Lower lobe of right lung (tissue), 2 donors: ENCODE results near the gene KRTAP5-10. TPM values are rescaled to one million over a fixed set of nuclear protein-coding genes. Genes with fewer than 3 reads are reported as not detected.
"Not testable (repeated sequence)": the region's sequence is repeated elsewhere in the genome, so short reads cannot be mapped to it uniquely, and the experiment has no call there.

Experiments used
- ATAC-seq, 2 donors: fragments of 200-7000 bp; cut with Tn5 transposase; one replicate each; pipeline ENCODE4 v1.9.1; 2020 to 2022; ENCODE audit warnings: mild to moderate bottlenecking in 2 of 2, moderate library complexity in 2 of 2
- DNase-seq: peaks from one replicate; pipeline ENCODE4 v3.0.0-alpha.2; 2020
- H3K27ac ChIP-seq: fragments of 200-600 bp; one replicate; pipeline ENCODE4 v1.8.0; 2022
- H3K27me3 ChIP-seq: fragments of 200-600 bp; one replicate; pipeline ENCODE4 v1.8.0; 2022; ENCODE audit warnings: low read depth
- H3K36me3 ChIP-seq: fragments of 200-600 bp; one replicate; pipeline ENCODE4 v1.8.0; 2022; ENCODE audit warnings: mild to moderate bottlenecking
- H3K4me1 ChIP-seq: fragments of 200-600 bp; one replicate; pipeline ENCODE4 v1.8.0; 2022
- H3K4me3 ChIP-seq: fragments of 200-600 bp; one replicate; pipeline ENCODE4 v1.8.0; 2022; ENCODE audit warnings: mild to moderate bottlenecking
- H3K9me3 ChIP-seq: fragments of 200-600 bp; one replicate; pipeline ENCODE4 v1.8.0; 2022
- intact Hi-C: fragments of 100-400 bp; cut with DNase I; formaldehyde crosslinking; loops from one replicate; pipeline ENCODE4 v1.11.0; 2022
- total RNA-seq: library from RNA; stranded (reverse); fragmentation: NEBNext Ultra II Directional; extraction: Animal tissue kit (Norgen Biotek cat#: 25700); gene quantifications from one replicate; pipeline ENCODE4 v1.2.1, GENCODE V29; 2021
- TF ChIP-seq, protein P1 (sequence below): fragments of 200-600 bp; IDR thresholded peaks from one replicate; pipeline ENCODE4 v1.8.0; 2022; ENCODE audit warnings: antibody characterized with exemption, mild to moderate bottlenecking
- donor health status: DM: no; HTN: yes; CAD: no; lungs with severe emphysema.

Gene KRTAP5-10
- total RNA-seq, 1 donor from 2014 or later = not detected

GRCh38 chr11:71538666-71538990 lies 26.7 kb upstream of the KRTAP5-10 start:
- TF ChIP-seq, protein P1, sequence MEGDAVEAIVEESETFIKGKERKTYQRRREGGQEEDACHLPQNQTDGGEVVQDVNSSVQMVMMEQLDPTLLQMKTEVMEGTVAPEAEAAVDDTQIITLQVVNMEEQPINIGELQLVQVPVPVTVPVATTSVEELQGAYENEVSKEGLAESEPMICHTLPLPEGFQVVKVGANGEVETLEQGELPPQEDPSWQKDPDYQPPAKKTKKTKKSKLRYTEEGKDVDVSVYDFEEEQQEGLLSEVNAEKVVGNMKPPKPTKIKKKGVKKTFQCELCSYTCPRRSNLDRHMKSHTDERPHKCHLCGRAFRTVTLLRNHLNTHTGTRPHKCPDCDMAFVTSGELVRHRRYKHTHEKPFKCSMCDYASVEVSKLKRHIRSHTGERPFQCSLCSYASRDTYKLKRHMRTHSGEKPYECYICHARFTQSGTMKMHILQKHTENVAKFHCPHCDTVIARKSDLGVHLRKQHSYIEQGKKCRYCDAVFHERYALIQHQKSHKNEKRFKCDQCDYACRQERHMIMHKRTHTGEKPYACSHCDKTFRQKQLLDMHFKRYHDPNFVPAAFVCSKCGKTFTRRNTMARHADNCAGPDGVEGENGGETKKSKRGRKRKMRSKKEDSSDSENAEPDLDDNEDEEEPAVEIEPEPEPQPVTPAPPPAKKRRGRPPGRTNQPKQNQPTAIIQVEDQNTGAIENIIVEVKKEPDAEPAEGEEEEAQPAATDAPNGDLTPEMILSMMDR = no peak
- no peak for ATAC-seq
- intact Hi-C loops = no loop called here

GRCh38 chr11:71539017-71539416 lies 26.3 kb upstream of the KRTAP5-10 start:
- TF ChIP-seq, protein P1 = no peak
- H3K4me1 ChIP-seq = no peaks in the 10 kb centered on the region
- DNase-seq = no peak
- no peaks in the 10 kb centered on the region for H3K9me3 ChIP-seq
- intact Hi-C loops = no loop called here
- no peaks in the 10 kb centered on the region for H3K36me3 ChIP-seq
- no peak overlapping the region for H3K27ac ChIP-seq
- no peaks in the 10 kb centered on the region for H3K27me3 ChIP-seq
- ATAC-seq = no peak
- H3K4me3 ChIP-seq = no peak overlapping the region

More at GRCh38 chr11:71538666-71538990, 26.7 kb upstream of the KRTAP5-10 start:
- Histone ChIP-seq H3K4me3 (no peak overlapping the region), H3K9me3 (no peaks in the 10 kb centered on the region), H3K36me3 (no peaks in the 10 kb centered on the region), H3K27me3 (no peaks in the 10 kb centered on the region), H3K27ac (no peak overlapping the region), H3K4me1 (no peaks in the 10 kb centered on the region)
- DNase-seq = no peak

DNA sequence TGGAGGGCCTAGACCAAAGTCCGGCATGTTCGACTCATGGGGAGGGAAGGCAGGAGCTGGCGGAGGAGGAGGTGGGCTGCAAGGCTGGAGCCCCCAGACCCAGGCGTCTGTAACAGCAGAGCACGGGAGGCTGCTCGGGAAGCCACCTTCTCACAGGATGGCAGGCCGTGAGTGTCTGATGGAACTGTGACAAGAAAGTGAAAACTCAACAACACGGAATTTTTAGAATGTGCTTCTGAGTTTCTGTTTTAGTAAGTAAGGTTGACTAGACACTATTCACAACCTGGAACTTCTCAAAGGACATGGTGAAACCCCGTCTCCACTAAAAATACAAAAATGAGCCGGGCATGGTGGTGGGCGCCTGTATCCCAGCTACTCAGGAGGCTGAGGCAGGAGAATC lies 25.4 kb upstream of the KRTAP5-10 start:
- H3K27ac ChIP-seq, H3K27me3 ChIP-seq, H3K9me3 ChIP-seq, H3K4me1 ChIP-seq, DNase-seq, intact Hi-C loops, H3K4me3 ChIP-seq, ATAC-seq, H3K36me3 ChIP-seq: not testable (repeated sequence)

GRCh38 chr11:71540521-71541304 lies 24.6 kb upstream of the KRTAP5-10 start:
- H3K9me3 ChIP-seq, H3K27ac ChIP-seq, ATAC-seq, DNase-seq, intact Hi-C loops, H3K4me3 ChIP-seq, H3K27me3 ChIP-seq, H3K36me3 ChIP-seq, H3K4me1 ChIP-seq: not testable (repeated sequence)

- Histone ChIP-seq H3K27ac (no peak overlapping the region), H3K4me1 (no peaks in the 10 kb centered on the region), H3K36me3 (no peaks in the 10 kb centered on the region), H3K27me3 (no peaks in the 10 kb centered on the region), H3K4me3 (no peak overlapping the region), H3K9me3 (no peaks in the 10 kb centered on the region)
- TF ChIP-seq, protein P1 = no peak
- DNase-seq (no peak), ATAC-seq (no peak)
- intact Hi-C loops = no loop called here
Observed at GRCh38 chr11:71542382-71542781, 23.0 kb upstream of the KRTAP5-10 start.

GRCh38 chr11:71542879-71543777 lies 22.2 kb upstream of the KRTAP5-10 start:
- H3K9me3 ChIP-seq = no peaks in the 10 kb centered on the region
- TF ChIP-seq, protein P1 = no peak
- H3K27me3 ChIP-seq = no peaks in the 10 kb centered on the region
- H3K4me1 ChIP-seq = no peaks in the 10 kb centered on the region
- no peak overlapping the region for H3K27ac ChIP-seq
- ATAC-seq (no peak), DNase-seq (no peak)
- no peaks in the 10 kb centered on the region for H3K36me3 ChIP-seq
- no peak overlapping the region for H3K4me3 ChIP-seq
- intact Hi-C loops = no loop called here
